NCI-H748 treated with DMSO at 0.1 percent for 48 hours (cell line): ENCODE measurements around the gene IQSEC2.

Source experiments
- DNase-seq: peaks from one replicate; lab custom pipeline; 2025; lab: John Stamatoyannopoulos, UW

The IQSEC2 gene

GRCh38 chrX:53244610-53245009, 36.8 kb downstream of the IQSEC2 start:
- no peak for DNase-seq

- DNase-seq: no peak
Measured at GRCh38 chrX:53242310-53242709, 39.1 kb downstream of the IQSEC2 start.

GRCh38 chrX:53241558-53241957, 39.8 kb downstream of the IQSEC2 start:
- no peak for DNase-seq

- DNase-seq: no peak
Measured at GRCh38 chrX:53239474-53239873, 41.9 kb downstream of the IQSEC2 start.

GRCh38 chrX:53237056-53237455, 44.3 kb downstream of the IQSEC2 start:
- DNase-seq: no peak

- no peak for DNase-seq
Measured at GRCh38 chrX:53236025-53236679, 45.2 kb downstream of the IQSEC2 start.

- no peak for DNase-seq
Measured at GRCh38 chrX:53235566-53235965, 45.8 kb downstream of the IQSEC2 start.

- DNase-seq: no peak
Measured at GRCh38 chrX:53234484-53234883, 46.9 kb downstream of the IQSEC2 start.

GRCh38 chrX:53233536-53233935, 47.8 kb downstream of the IQSEC2 start:
- DNase-seq: no peak

GRCh38 chrX:53230116-53230515, 51.3 kb downstream of the IQSEC2 start:
- no peak for DNase-seq

GRCh38 chrX:53227224-53227765, 54.1 kb downstream of the IQSEC2 start:
- DNase-seq: no peak

GRCh38 chrX:53224860-53225797, 56.3 kb downstream of the IQSEC2 start, which contains the start of gene KDM5C:
TSS of gene KDM5C (minus strand) at chrX:53225207. CDS start at chrX:53224889, 318 bp downstream.
- DNase-seq: peak; percentile 90

GRCh38 chrX:53223955-53224859, 57.2 kb downstream of the IQSEC2 start:
- no peak for DNase-seq

- no peak for DNase-seq
Measured at GRCh38 chrX:53223068-53223693, 58.2 kb downstream of the IQSEC2 start.
